Large intestine (tissue), 3 donors: ENCODE data around the gene DIP2C. TPM values are rescaled to one million over a fixed set of nuclear protein-coding genes. Genes with fewer than 3 reads are reported as not detected.
"Not testable (repeated sequence)": the region's sequence is repeated elsewhere in the genome, so short reads cannot be mapped to it uniquely, and the experiment has no call there.

Experiments used
- DNase-seq, 2 donors: peaks; one replicate each; pipeline versions ENCODE4 v3.0.0 to v3.0.0-alpha.2; 2013
- H3K27ac ChIP-seq: one replicate; pipeline ENCODE4 v1.5.1; 2013; ENCODE audit warnings: low read length
- H3K27me3 ChIP-seq: 2 replicates; pipeline ENCODE4 v1.6.1; 2013; ENCODE audit warnings: low read length; ENCODE audit not compliant: control insufficient read depth, insufficient read depth
- H3K36me3 ChIP-seq: 2 replicates; pipeline ENCODE4 v1.6.1; 2013; ENCODE audit warnings: low read length; ENCODE audit not compliant: control insufficient read depth, insufficient read depth
- H3K4me1 ChIP-seq: one replicate; pipeline ENCODE4 v1.6.1; 2013; ENCODE audit warnings: low read length; ENCODE audit not compliant: control insufficient read depth, insufficient read depth
- H3K4me3 ChIP-seq: one replicate; pipeline ENCODE4 v1.5.1; 2013; ENCODE audit warnings: low read length
- H3K9me3 ChIP-seq: one replicate; pipeline ENCODE4 v1.6.1; 2013; ENCODE audit warnings: mild to moderate bottlenecking, low read depth, low read length, moderate library complexity; ENCODE audit not compliant: control insufficient read depth
- WGBS: methylation state at CpG from one replicate; pipeline ENCODE4 v1.1.5; 2013; ENCODE audit warnings: low lambda C conversion rate; ENCODE audit not compliant: insufficient coverage; 5-methylcytosine and 5-hydroxymethylcytosine counted together
- polyA plus RNA-seq: library from polyadenylated mRNA; unstranded; fragments of 120-200 nt; gene quantifications from one replicate; pipeline ENCODE4 v1.2.1, GENCODE V29; 2013

Gene DIP2C
- polyA plus RNA-seq, 1 donor = 16.5 TPM

- H3K36me3 ChIP-seq, H3K27ac ChIP-seq, H3K4me1 ChIP-seq, H3K9me3 ChIP-seq, H3K4me3 ChIP-seq, DNase-seq, H3K27me3 ChIP-seq: not testable (repeated sequence)
- no CpG with 5 or more reads among the region's 11 CpGs for WGBS
Measured at GRCh38 chr10:264160-265073, 425.1 kb downstream of the DIP2C start.

- Histone ChIP-seq H3K36me3 (peaks cover 8% of the 10 kb centered on the region), H3K27me3 (no peaks in the 10 kb centered on the region), H3K4me1 (no peaks in the 10 kb centered on the region), H3K4me3 (no peak overlapping the region), H3K9me3 (no peaks in the 10 kb centered on the region), H3K27ac (no peak overlapping the region)
- WGBS = 100% methylated on average over 3 of the region's 15 CpGs
- no peak for DNase-seq
Measured at GRCh38 chr10:260819-261429, 428.5 kb downstream of the DIP2C start.

GRCh38 chr10:251982-252582 is 437.4 kb downstream of the DIP2C start:
- Histone ChIP-seq H3K4me3 (no peak overlapping the region), H3K36me3 (peaks cover 58% of the 10 kb centered on the region), H3K9me3 (no peaks in the 10 kb centered on the region), H3K27me3 (no peaks in the 10 kb centered on the region), H3K27ac (no peak overlapping the region), H3K4me1 (no peaks in the 10 kb centered on the region)
- WGBS = no CpG with 5 or more reads among the region's 13 CpGs
- no peak for DNase-seq

GRCh38 chr10:248307-248706 is 441.2 kb downstream of the DIP2C start:
- H3K36me3 ChIP-seq = peaks cover 63% of the 10 kb centered on the region

GRCh38 chr10:247480-247879 is 442.0 kb downstream of the DIP2C start:
- Histone ChIP-seq H3K27me3 (no peaks in the 10 kb centered on the region), H3K9me3 (no peaks in the 10 kb centered on the region), H3K4me1 (no peaks in the 10 kb centered on the region), H3K4me3 (no peak overlapping the region), H3K27ac (no peak overlapping the region), H3K36me3 (peaks cover 66% of the 10 kb centered on the region)
- 89% methylated on average over 1 of the region's 4 CpGs for WGBS
- no peak for DNase-seq

More at GRCh38 chr10:248307-248706, 441.2 kb downstream of the DIP2C start:
- Histone ChIP-seq H3K9me3 (no peaks in the 10 kb centered on the region), H3K4me1 (no peaks in the 10 kb centered on the region), H3K4me3 (no peak overlapping the region), H3K27ac (no peak overlapping the region), H3K27me3 (no peaks in the 10 kb centered on the region)
- no peak for DNase-seq
- no CpG with 5 or more reads among the region's 15 CpGs for WGBS

GRCh38 chr10:246431-246830 is 443.0 kb downstream of the DIP2C start:
- Histone ChIP-seq H3K27ac (no peak overlapping the region), H3K27me3 (no peaks in the 10 kb centered on the region), H3K9me3 (no peaks in the 10 kb centered on the region), H3K36me3 (peaks cover 61% of the 10 kb centered on the region), H3K4me3 (no peak overlapping the region), H3K4me1 (no peaks in the 10 kb centered on the region)
- DNase-seq = no peak
- no CpG with 5 or more reads among the region's 9 CpGs for WGBS

GRCh38 chr10:244227-244626 is 445.2 kb downstream of the DIP2C start:
- H3K36me3 ChIP-seq = peaks cover 54% of the 10 kb centered on the region
- WGBS = 93% methylated on average over 3 of the region's 7 CpGs

GRCh38 chr10:241966-242643 is 447.4 kb downstream of the DIP2C start:
- Histone ChIP-seq H3K36me3 (peaks cover 49% of the 10 kb centered on the region), H3K27me3 (no peaks in the 10 kb centered on the region), H3K4me1 (no peaks in the 10 kb centered on the region), H3K4me3 (no peak overlapping the region), H3K9me3 (no peaks in the 10 kb centered on the region), H3K27ac (no peak overlapping the region)
- WGBS = 76% methylated on average over 4 of the region's 9 CpGs
- DNase-seq = no peak

More at GRCh38 chr10:244227-244626, 445.2 kb downstream of the DIP2C start:
- Histone ChIP-seq H3K27ac (no peak overlapping the region), H3K4me3 (no peak overlapping the region), H3K9me3 (no peaks in the 10 kb centered on the region), H3K4me1 (no peaks in the 10 kb centered on the region), H3K27me3 (no peaks in the 10 kb centered on the region)
- DNase-seq = no peak

- no CpG with 5 or more reads among the region's 6 CpGs for WGBS
- Histone ChIP-seq H3K4me1 (no peaks in the 10 kb centered on the region), H3K4me3 (no peak overlapping the region), H3K27me3 (no peaks in the 10 kb centered on the region), H3K36me3 (peaks cover 43% of the 10 kb centered on the region), H3K9me3 (no peaks in the 10 kb centered on the region), H3K27ac (no peak overlapping the region)
- no peak for DNase-seq
Measured at GRCh38 chr10:241451-241850, 448.0 kb downstream of the DIP2C start.

- WGBS = 100% methylated on average over 3 of the region's 6 CpGs
- H3K27me3 ChIP-seq = no peaks in the 10 kb centered on the region
- H3K27ac ChIP-seq = no peak overlapping the region
- no peak for DNase-seq
- no peaks in the 10 kb centered on the region for H3K9me3 ChIP-seq
- H3K4me1 ChIP-seq = no peaks in the 10 kb centered on the region
- H3K4me3 ChIP-seq = no peak overlapping the region
- peaks cover 40% of the 10 kb centered on the region for H3K36me3 ChIP-seq
Measured at GRCh38 chr10:239109-239508, 450.4 kb downstream of the DIP2C start.
